Activated CD8-positive, alpha-beta T cell treated with anti-CD3 and anti-CD28 coated beads for 36 hours (primary cell): ENCODE results near the gene RYR2. TPM values are rescaled to one million over a fixed set of nuclear protein-coding genes. Genes with fewer than 3 reads are reported as not detected.
"Not testable (repeated sequence)": the region's sequence is repeated elsewhere in the genome, so short reads cannot be mapped to it uniquely, and the experiment has no call there.

Experiments
- ATAC-seq: fragments of 200-7000 bp; cut with Tn5 transposase; one replicate; pipeline ENCODE4 v1.10.0; 2021; ENCODE audit warnings: mild to moderate bottlenecking, moderate library complexity
- CTCF ChIA-PET: fragments of 350-600 bp; sonication (Branson Sonifier 250); formaldehyde crosslinking; loops from one replicate; lab custom pipeline; 2021; ENCODE audit warnings: antibody characterized with exemption; lab: Charles Lee
- POLR2A ChIA-PET: fragments of 350-600 bp; sonication (Branson Sonifier 250); formaldehyde crosslinking; loops from one replicate; lab custom pipeline; 2021; ENCODE audit warnings: antibody characterized with exemption; lab: Charles Lee
- DNase-seq: peaks from one replicate; pipeline ENCODE4 v3.0.0-alpha.2; 2020
- H3K27ac Mint-ChIP-seq: one replicate; pipeline ENCODE4 v1.8.0; 2021; ENCODE audit warnings: mild to moderate bottlenecking, mixed read lengths
- H3K27me3 Mint-ChIP-seq: one replicate; pipeline ENCODE4 v1.8.0; 2021; ENCODE audit warnings: mixed read lengths
- H3K36me3 Mint-ChIP-seq: one replicate; pipeline ENCODE4 v1.8.0; 2021; ENCODE audit warnings: low read depth, mixed read lengths
- H3K4me1 Mint-ChIP-seq: one replicate; pipeline ENCODE4 v1.8.0; 2021; ENCODE audit warnings: low read depth, mixed read lengths
- H3K4me3 Mint-ChIP-seq: one replicate; pipeline ENCODE4 v1.8.0; 2021; ENCODE audit warnings: mild to moderate bottlenecking, moderate library complexity, mixed read lengths
- H3K9me3 Mint-ChIP-seq: one replicate; pipeline ENCODE4 v1.8.0; 2021; ENCODE audit warnings: mixed read lengths
- intact Hi-C: fragments of 100-400 bp; cut with micrococcal nuclease; formaldehyde crosslinking; loops from one replicate; pipeline ENCODE4 v1.10.0; 2022
- total RNA-seq, 2 experiments: library from RNA; stranded (reverse); gene quantifications; one replicate each; pipeline ENCODE4 v1.2.3, GENCODE V29; 2021
- TF ChIP-seq, protein P1 (sequence below): fragments of 200-600 bp; IDR thresholded peaks from one replicate; pipeline ENCODE4 v1.8.0; 2022; ENCODE audit warnings: antibody characterized with exemption, mild to moderate bottlenecking

The RYR2 gene
- total RNA-seq, 2 experiments from 2014 or later: 0.02 TPM

DNA sequence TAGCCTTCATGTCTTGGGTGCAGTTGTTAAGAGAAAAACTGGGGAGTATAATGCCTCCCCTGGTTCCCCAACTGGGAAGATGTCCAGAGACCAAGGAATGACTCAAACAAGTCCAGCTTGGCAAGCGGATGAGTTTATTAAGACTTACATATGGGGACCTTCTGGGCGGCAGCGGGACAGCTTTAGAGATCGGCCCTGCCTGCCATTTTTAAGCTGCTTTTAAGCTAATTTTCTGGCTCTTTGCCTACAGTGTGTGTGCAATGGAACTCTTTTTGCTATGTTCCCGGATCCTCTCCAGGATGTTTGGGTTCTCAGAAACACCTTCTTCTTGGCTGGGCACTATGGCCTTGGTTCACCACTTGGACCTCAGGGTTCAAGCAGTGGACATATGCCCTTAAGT, 99.5 kb downstream of the RYR2 start:
- CTCF ChIA-PET: no interaction called here

DNA sequence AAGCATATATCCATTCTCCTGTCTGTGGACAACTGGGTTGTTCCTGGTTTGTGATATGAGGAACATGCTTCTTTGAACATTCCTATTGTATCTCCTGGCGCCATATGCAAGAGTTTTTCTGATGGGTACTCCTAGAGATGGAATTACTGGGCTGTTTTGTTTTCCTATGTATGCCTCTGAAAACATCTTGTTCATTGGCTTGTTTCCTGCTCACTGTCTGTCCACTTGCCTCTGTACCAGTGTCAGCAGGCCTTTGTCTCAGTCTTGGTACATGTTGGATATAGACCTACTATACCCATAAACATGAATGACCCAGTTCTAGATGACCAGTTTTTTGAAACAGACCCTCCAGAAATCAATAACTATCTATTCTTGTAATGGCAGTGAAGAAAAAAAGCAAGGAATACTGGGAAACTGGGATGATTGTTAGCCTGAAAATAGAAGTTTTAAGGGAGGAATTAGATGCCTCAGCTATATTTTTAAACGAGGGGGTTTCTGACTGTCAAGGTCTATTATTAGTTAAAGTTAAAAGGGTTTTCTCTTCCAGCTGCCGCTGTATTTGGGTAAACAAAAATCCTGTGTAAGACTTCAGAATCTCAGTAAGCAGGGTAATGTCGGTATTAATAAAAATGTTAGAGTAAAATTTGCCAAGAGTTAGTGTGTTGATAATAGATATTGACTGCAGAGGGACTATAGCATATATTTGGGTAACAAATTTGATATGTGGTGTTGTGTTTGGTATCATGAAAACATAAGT, 103.6 kb downstream of the RYR2 start:
- no peak for ATAC-seq
- ChIA-PET CTCF (no interaction called here), POLR2A (no interaction called here)

More for the DNA sequence above, 99.5 kb downstream of the RYR2 start:
- TF ChIP-seq, protein P1, sequence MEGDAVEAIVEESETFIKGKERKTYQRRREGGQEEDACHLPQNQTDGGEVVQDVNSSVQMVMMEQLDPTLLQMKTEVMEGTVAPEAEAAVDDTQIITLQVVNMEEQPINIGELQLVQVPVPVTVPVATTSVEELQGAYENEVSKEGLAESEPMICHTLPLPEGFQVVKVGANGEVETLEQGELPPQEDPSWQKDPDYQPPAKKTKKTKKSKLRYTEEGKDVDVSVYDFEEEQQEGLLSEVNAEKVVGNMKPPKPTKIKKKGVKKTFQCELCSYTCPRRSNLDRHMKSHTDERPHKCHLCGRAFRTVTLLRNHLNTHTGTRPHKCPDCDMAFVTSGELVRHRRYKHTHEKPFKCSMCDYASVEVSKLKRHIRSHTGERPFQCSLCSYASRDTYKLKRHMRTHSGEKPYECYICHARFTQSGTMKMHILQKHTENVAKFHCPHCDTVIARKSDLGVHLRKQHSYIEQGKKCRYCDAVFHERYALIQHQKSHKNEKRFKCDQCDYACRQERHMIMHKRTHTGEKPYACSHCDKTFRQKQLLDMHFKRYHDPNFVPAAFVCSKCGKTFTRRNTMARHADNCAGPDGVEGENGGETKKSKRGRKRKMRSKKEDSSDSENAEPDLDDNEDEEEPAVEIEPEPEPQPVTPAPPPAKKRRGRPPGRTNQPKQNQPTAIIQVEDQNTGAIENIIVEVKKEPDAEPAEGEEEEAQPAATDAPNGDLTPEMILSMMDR: no peak
- DNase-seq (no peak), ATAC-seq (no peak)
- no peak overlapping the region for H3K27ac Mint-ChIP-seq
- no peaks in the 10 kb centered on the region for H3K36me3 Mint-ChIP-seq
- peaks cover 1% of the 10 kb centered on the region for H3K9me3 Mint-ChIP-seq
- POLR2A ChIA-PET: no interaction called here
- H3K4me1 Mint-ChIP-seq: no peaks in the 10 kb centered on the region
- intact Hi-C loops: no loop called here
- H3K27me3 Mint-ChIP-seq: peaks cover 7% of the 10 kb centered on the region
- H3K4me3 Mint-ChIP-seq: no peak overlapping the region

DNA sequence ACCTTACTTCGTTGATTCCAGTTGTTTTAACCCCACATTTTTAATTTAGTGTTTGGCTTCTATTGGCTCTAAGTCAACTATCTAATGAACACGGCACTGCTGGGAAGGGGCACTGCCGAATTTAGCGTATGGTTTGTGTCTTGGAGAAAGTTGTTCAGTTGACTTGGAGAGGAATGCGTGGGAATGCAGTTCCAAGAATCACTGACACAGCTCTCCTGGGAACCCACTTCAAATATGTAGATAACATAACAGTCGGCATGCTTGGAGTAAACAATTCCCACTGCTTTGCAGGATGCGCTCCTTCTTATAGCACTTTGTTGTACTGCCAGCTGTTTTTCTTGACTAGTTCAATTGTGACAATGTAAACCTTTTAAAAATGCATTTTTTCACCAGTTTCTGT, 104.3 kb downstream of the RYR2 start:
- no peak overlapping the region for H3K27ac Mint-ChIP-seq
- H3K4me1 Mint-ChIP-seq: no peaks in the 10 kb centered on the region
- DNase-seq: no peak
- peaks cover 6% of the 10 kb centered on the region for H3K27me3 Mint-ChIP-seq
- no peak for ATAC-seq
- H3K9me3 Mint-ChIP-seq: no peaks in the 10 kb centered on the region
- CTCF ChIA-PET: no interaction called here
- TF ChIP-seq, protein P1: no peak
- POLR2A ChIA-PET: no interaction called here
- H3K36me3 Mint-ChIP-seq: no peaks in the 10 kb centered on the region
- no peak overlapping the region for H3K4me3 Mint-ChIP-seq
- intact Hi-C loops: no loop called here

More for the DNA sequence above, 103.6 kb downstream of the RYR2 start:
- intact Hi-C loops: no loop called here
- Mint-ChIP-seq H3K9me3 (no peaks in the 10 kb centered on the region), H3K27me3 (peaks cover 6% of the 10 kb centered on the region), H3K4me3 (no peak overlapping the region), H3K4me1 (no peaks in the 10 kb centered on the region), H3K36me3 (no peaks in the 10 kb centered on the region), H3K27ac (no peak overlapping the region)
- TF ChIP-seq, protein P1: no peak
- no peak for DNase-seq

DNA sequence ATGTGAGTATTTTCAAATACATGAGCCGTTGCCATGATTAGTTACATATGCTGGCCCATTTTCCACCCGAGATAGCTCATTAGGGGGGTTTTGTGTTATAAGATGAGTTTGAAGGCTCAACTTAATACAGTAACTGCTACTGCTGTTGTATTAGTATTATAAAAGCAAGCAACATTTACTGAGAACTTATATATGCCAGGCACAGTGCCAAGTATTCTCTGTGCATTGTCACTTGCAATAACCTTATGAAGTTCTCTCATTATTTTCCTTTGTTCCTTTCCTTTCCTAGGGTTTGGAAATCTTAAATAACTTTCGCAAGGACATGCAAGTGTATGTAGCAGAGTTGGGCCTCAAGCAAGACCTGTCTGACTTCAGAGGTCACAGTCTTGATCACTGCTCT, 107.9 kb downstream of the RYR2 start:
- CTCF ChIA-PET: no interaction called here
- no peaks in the 10 kb centered on the region for H3K36me3 Mint-ChIP-seq
- POLR2A ChIA-PET: no interaction called here
- TF ChIP-seq, protein P1: no peak
- intact Hi-C loops: no loop called here
- H3K4me1 Mint-ChIP-seq: no peaks in the 10 kb centered on the region
- H3K27me3 Mint-ChIP-seq: peaks cover 6% of the 10 kb centered on the region
- H3K9me3 Mint-ChIP-seq: no peaks in the 10 kb centered on the region
- H3K4me3 Mint-ChIP-seq: no peak overlapping the region
- DNase-seq (no peak), ATAC-seq (no peak)
- H3K27ac Mint-ChIP-seq: no peak overlapping the region

DNA sequence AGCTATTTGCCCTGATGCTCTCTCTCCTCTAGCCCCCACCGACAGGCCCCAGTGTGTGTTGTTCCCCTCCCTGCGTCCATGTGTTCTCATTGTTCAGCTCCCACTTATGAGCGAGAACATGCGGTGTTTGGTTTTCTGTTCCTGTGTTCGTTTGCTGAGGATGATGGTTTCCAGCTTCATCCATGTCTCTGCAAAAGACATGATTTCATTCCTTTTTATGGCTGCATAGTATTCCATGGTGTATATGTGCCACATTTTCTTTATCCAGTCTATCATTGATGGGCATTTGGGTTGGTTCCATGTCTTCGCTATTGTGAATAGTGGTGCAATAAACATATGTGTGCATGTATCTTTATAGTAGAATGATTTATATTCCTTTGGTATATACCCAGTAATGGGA, 110.0 kb downstream of the RYR2 start:
- intact Hi-C loops, H3K4me1 Mint-ChIP-seq, H3K27me3 Mint-ChIP-seq, H3K4me3 Mint-ChIP-seq, POLR2A ChIA-PET, DNase-seq, ATAC-seq, H3K27ac Mint-ChIP-seq, H3K9me3 Mint-ChIP-seq, H3K36me3 Mint-ChIP-seq, CTCF ChIA-PET: not testable (repeated sequence)
